HG03025 (cell line): ENCODE data around the gene UBE2E2.
A peak's percentile ranks its signal among the peaks of the same experiment; 100 is the strongest.

Source experiments
- ATAC-seq: cut with Tn5 transposase; IDR thresholded peaks from one replicate; pipeline ENCODE4 v1.9.1; 2021; ENCODE audit warnings: mild to moderate bottlenecking, moderate library complexity; ENCODE audit not compliant: unreplicated experiment, low FRiP score

The UBE2E2 gene

GRCh38 chr3:23192816-23193215, 10.3 kb upstream of the UBE2E2 start:
- ATAC-seq, result no peak

DNA sequence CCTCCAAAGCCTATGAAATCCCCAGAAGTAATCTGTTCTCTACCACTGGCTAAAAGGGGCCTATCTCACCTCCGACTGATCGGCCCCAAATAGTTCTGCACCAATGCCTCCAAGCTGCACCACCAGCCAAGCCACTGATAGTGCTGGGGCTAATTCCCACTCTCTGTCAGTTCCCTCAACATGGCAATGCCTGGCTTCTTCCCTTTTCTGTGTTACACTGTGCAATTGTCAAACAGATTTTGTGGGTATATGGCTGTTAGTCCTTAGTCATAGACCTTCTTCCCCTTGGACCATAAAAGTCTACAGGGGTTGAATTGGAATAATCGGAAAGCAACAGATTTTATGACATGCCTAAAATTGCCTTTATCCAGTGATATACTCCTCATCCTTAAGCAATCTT, 9.3 kb upstream of the UBE2E2 start:
- ATAC-seq, result no peak

DNA sequence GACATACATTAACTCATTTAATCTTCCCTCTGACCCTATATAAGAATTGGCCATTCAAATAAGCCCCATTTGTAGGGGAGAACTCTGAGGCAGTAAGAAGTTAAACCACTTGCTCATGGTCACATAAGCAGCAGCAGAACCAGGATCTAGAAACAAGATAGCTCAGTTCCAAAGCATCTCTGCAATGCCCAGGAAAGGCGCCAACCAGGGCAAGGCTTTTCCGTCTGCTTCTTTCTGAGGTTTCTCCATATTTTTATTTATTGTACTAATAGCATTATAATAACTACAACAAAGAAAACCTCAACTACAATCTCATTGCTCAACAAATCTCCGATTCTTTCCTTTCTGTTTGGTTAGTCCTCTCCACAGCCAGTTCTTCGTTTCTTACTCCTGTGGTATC, 4.3 kb upstream of the UBE2E2 start:
- ATAC-seq, result no peak

- no peak for ATAC-seq
Observed at GRCh38 chr3:23199649-23200048, 3.5 kb upstream of the UBE2E2 start.

DNA sequence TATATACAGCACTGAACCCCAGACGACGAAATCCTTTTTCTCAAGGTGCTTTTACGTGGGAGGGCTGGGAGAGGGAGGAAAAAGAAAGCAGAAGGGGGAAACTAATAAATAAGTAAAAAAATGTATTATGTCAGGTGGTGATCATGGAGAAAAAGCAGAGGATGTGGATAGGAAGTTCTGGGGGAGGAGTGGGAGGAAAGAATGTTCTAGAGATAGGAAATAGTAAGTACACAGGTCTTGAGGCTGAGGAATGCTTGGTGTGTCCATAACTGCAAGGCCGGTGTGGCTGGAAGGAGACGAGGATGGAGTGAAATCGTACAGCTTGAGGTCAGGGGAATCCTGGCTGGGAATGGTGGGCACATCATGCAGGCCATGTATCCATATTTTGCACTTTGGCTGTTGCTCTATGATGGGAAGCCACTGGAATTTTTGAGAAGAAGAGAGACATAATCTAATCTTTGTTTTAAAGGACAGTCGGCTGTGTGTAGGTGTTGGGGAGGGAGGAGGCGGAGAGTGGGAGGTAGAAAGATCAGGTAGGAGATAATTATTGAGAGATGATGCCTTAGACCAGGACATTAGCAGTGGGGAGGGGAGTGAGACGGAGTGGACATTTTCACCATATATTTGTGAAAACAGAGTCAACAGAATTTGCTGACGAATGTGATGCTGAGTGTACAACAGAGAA, 1.8 kb upstream of the UBE2E2 start:
- ATAC-seq, result no peak

DNA sequence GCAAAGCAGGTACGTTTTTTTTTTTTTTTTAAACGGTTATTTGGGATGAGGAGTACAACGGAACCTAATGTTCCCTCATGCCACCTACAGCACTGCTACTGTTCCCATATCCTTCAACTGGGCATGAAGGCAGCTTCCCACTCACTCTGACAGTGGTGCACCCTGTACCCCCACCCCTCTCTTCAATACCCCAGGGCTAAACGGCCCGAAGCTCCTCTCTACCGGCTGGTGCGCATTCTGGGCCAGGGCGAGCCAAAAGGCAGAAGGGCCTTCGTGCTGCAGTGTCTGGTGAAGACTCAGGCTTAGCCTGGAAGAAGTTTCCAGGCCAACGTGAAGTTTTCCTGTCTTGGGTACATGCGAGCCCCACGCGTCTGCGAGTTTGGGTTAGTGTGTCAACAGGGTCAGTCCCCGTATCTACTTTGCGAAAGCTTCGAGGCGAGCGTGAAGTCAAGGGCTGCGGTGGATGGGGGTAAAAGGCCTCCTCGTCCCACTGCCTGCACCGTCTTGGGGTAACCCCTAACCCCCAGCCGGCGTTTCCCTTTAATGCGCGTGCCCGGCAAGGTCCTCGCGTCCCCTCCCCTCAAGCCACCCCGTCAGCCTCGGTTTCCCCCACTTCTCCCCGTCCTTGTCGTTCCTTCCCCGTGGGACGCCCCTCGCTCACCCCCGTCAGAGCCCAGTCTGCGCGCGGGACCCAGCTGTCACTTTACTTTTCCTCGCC, 765 bp upstream of the UBE2E2 start:
- ATAC-seq, result peak; percentile 30

DNA sequence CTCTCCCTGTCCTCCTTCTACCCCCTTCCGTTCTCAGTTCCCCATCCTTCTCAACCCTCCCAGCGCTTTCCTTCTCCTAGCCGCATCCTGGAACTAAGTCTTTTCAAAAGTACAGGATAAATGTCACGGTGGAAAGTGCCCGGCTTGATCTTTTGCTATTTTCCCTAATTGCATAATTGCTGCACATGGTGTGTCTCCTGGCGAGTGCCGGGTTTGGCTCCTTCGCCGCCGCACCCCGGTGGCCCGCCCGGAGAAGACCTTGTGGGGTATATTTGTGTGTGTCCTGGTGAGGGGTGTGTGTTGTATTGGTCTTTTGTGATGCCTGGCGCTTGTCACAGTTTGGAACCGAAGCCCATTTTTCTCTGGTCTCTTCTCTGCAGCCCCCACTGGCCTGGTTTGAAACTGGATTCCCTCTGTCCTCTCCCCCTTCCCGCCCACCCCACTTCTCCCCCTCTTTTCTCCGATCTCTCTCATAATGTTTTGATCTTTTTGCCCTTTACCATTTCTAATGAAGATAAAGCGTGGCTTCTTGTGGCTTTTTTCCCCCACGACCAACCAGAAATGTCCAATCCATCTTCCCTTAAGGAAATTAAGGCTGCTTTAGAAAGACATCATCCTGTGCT, 692 bp downstream of the UBE2E2 start:
- ATAC-seq, result no peak

DNA sequence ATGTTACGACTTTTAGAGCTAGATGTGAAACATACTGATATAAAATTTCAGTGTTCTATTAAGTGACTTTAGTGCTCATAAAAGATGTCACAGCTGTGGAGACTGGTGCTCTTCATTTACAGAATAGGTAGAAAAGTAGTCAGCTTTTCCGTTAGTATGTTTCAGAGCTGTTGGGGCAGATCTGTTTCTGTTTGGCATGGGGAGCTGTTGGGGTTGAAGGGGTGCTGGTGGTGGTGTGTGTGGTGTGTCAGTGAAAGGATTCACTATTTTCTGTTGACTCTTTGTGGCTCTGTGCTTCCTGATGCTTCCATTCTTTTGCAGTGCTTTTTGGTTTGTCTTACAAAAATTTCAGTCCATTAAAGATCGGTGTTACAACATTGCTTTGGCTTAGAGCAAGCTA, 3.2 kb downstream of the UBE2E2 start:
- no peak for ATAC-seq

GRCh38 chr3:23209103-23209502, 6.0 kb downstream of the UBE2E2 start:
- ATAC-seq, result no peak

GRCh38 chr3:23209747-23210487, 6.8 kb downstream of the UBE2E2 start:
- no peak for ATAC-seq

DNA sequence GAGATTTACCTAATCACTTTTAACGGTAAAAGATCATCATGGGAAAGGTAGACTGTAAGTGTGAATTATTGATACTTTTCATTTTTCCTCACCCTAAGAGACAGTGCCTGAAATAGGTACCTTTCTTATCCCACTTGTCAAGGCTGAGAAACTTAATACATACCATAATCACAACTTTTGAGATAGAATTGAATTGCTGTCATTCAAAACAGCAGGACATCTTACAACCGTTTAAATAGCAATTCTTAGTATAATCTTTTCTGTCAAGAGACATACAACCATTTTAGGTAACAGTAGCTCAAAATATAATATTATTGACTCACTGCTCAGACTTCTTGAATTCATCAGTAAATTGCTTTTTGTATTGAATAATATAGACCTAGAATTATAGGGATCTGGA, 10.7 kb downstream of the UBE2E2 start:
- ATAC-seq, result no peak

DNA sequence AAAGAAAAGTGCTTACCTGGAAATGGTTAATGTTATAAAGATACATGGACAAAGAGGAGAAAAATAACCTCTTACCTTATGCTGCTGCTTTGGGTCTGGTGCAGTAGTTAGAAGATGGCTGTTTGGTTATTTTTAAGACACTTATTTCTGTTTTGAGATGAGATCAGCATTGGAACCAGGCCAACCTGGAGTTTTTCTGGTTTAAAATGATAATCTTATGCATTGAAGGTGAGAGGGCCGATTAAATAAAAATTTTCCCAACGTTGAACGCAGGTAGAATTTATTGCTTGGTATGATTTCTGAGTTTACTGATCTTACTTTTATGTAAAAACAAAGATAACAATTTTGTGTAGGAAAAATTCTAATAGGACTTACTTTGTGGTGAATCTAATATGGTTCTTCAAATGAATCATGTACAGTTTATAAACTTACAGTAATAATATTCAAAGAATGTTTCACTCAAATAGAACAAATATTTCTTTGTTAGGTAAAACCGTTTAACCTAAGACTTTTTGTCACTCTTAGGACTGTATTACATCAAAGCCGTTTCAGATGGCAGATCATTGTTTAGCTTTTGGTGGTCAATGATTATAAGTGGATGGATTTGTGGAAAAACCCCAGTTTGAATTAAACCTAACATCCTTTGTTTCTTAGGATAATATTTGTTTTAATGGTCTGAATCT, 14.9 kb downstream of the UBE2E2 start:
- no peak for ATAC-seq

- no peak for ATAC-seq
Observed at GRCh38 chr3:23219117-23219516, 16.0 kb downstream of the UBE2E2 start.

GRCh38 chr3:23219552-23219951, 16.4 kb downstream of the UBE2E2 start:
- ATAC-seq, result no peak

- ATAC-seq, result no peak
Observed at GRCh38 chr3:23221136-23221535, 18.0 kb downstream of the UBE2E2 start.

DNA sequence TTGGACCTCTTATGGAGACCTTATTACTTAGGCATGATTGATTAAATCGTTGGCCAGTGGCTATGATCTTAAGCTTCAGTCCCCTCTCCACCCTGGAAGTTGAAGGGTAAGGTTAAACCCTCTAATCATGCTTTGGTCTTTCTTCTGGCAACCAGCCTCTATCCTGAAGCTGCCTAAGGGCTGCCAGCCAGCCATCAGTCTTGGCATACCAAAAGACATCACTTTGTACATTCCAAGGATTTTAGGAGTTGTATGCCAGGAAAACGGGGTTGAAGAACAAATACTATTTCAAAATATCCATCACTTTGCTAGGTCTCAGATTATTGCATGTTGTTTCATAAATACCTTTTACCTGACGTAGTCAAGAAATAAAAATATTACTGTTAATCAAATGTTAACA, 28.9 kb downstream of the UBE2E2 start:
- no peak for ATAC-seq

GRCh38 chr3:23232854-23233253, 29.7 kb downstream of the UBE2E2 start:
- no peak for ATAC-seq

GRCh38 chr3:23235264-23235663, 32.1 kb downstream of the UBE2E2 start:
- ATAC-seq, result no peak

DNA sequence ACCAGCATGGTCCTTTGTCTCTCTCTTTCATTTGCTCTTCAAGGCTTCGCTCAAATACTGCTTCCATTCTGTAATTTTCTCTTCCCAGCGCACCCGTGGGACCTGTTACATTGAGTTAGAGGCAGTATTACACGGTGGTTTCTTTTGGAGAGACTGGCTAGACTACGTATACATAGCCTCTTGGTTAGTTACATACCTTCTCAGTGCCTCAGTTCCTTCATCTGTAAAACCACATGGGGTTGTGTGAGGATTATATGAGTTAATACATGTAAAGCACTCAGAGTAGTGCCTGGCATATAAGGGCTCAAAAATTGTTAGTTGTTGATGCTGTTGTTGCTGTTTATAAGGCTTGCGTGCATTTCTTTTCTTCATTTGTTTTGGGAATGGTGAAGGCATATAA, 33.8 kb downstream of the UBE2E2 start:
- ATAC-seq, result no peak

DNA sequence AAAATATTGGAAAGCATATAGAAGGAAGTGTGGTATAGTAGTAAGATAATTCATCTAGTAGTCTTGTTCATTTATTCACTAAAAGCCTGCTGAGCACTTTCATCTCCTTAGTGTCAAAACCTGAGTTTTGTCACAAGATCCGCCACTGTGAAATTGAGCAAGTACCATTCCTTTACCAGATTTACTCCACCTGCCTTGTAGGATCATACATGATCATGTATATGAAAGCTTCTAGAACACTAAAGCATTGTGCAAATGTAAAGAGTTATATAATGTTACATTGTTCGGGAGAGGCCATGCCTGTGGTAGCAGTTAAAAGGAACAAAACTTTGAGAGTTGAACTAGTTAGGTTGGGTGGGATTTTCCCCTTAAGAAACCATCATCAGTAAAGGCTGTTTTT, 35.0 kb downstream of the UBE2E2 start:
- ATAC-seq, result no peak

GRCh38 chr3:23238578-23238977, 35.5 kb downstream of the UBE2E2 start:
- no peak for ATAC-seq
